Psoas muscle (tissue), 8 donors: Measurements from ENCODE around the gene PARP2. TPM values are rescaled to one million over a fixed set of nuclear protein-coding genes. Genes with fewer than 3 reads are reported as not detected.
"Not testable (repeated sequence)": the region's sequence is repeated elsewhere in the genome, so short reads cannot be mapped to it uniquely, and the experiment has no call there.

Source experiments
- ATAC-seq, 4 donors: fragments of 200-7000 bp; cut with Tn5 transposase; one replicate each; pipeline ENCODE4 v1.9.1; 2020; ENCODE audit warnings: moderate library complexity in 3 of 4, mild to moderate bottlenecking in 2 of 4
- DNase-seq, 2 donors: peaks; one replicate each; pipeline ENCODE4 v3.0.0-alpha.2; 2020
- H3K27ac ChIP-seq: fragments of 200-600 bp; one replicate; pipeline ENCODE4 v1.8.0; 2022
- H3K27me3 ChIP-seq, 3 donors: fragments of 200-600 bp in 1 of 3; one replicate each; pipeline versions ENCODE4 v1.6.1 to v1.8.0; 2013 to 2022; ENCODE audit warnings: low read length in 2 of 3, mild to moderate bottlenecking in 2 of 3, moderate library complexity in 1 of 3; ENCODE audit not compliant: insufficient read depth in 3 of 3
- H3K36me3 ChIP-seq, 2 donors: fragments of 200-600 bp in 1 of 2; one replicate each; pipeline versions ENCODE4 v1.6.1 to v1.8.0; 2013 to 2022; ENCODE audit warnings: low read depth in 1 of 2, mild to moderate bottlenecking in 1 of 2, moderate library complexity in 1 of 2; ENCODE audit not compliant: insufficient read depth in 1 of 2
- H3K4me1 ChIP-seq: fragments of 200-600 bp; one replicate; pipeline ENCODE4 v1.8.0; 2022
- H3K4me3 ChIP-seq: fragments of 200-600 bp; one replicate; pipeline ENCODE4 v1.8.0; 2022; ENCODE audit warnings: mild to moderate bottlenecking
- H3K9me3 ChIP-seq: fragments of 200-600 bp; one replicate; pipeline ENCODE4 v1.8.0; 2022
- WGBS, 3 donors: extraction: QIAGEN DNeasy Blood & Tissue Kit; methylation state at CpG; one replicate each; pipeline versions ENCODE4 v1.1.6 to v1.1.7; 2013; 5-methylcytosine and 5-hydroxymethylcytosine counted together
- intact Hi-C, 2 donors: fragments of 100-400 bp; cut with DNase I; formaldehyde crosslinking; loops; one replicate each; pipeline versions ENCODE4 v1.11.0 to v1.14.2; 2022
- polyA plus RNA-seq, 3 donors: library from polyadenylated mRNA; stranded (reverse); fragments of 200-250 nt; gene quantifications; one replicate each; pipeline ENCODE4 v1.2.3, GENCODE V29; 2013
- total RNA-seq, 4 donors: library from RNA; stranded (reverse); fragmentation: NEBNext Ultra II Directional in 2 of 4; extraction: Animal tissue kit (Norgen Biotek cat#: 25700) in 2 of 4; gene quantifications; one replicate each; pipeline versions ENCODE4 v1.2.1 to v1.2.4, GENCODE V29; 2021 to 2023
- TF ChIP-seq, protein P1 (sequence below): fragments of 200-600 bp; IDR thresholded peaks from one replicate; pipeline ENCODE4 v1.8.0; 2022; ENCODE audit warnings: antibody characterized with exemption
- donor health status: healthy with polysubstance abuse.
- donor health status: DM: no; HTN: no; CAD: no; lungs with moderate emphysema.
- donor health status: Bipolar disorder and iron deficiency.
- donor health status: healthy.
- donor health status: DM: yes; HTN: yes; CAD: no.
- donor health status: DM: no; HTN: no; CAD: no.
- donor health status: DM: no; HTN: no; CAD: no.
- donor health status: DM: yes; HTN: yes; CAD: no.

The PARP2 gene
- total and polyA plus RNA-seq, 7 donors: 10.2 to 30.1 (median 14.7) TPM

DNA sequence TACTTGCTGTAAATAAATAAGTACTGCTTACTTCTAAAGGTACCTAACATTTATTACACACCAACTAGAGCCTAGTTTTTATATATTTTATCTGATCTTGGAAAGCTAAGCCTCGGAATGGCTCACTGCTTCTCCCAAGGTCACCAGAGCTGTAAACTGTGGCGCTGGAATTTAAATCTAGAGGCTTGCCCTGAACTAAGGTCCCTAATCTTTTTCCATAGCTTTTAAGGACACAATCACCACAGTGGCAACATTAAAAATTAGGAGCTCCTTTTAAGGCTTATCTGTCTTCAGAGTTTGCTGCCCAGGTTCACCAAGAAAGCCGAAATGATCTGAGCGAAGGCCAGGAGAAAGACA is 11.0 kb upstream of the PARP2 start:
- peak overlapping the region; percentile 77 for H3K4me3 ChIP-seq
- intact Hi-C loops: loop anchor here in 1 of 2 donors (10.0 kb wide), 1 partner anchor 352 kb away; the partner anchor contains the start of genes ANG and RNASE4
- 1 to 3% (median 1%) methylated on average over 4 of the region's 4 CpGs for WGBS, 3 donors
- peaks cover 0 to 17% of the 10 kb centered on the region in 2 donors for H3K36me3 ChIP-seq
- no peaks in the 10 kb centered on the region for H3K27me3 ChIP-seq
- ATAC-seq: peak; percentile 41 to 63 (median 48)
- peaks cover 17% of the 10 kb centered on the region for H3K4me1 ChIP-seq
- no peaks in the 10 kb centered on the region for H3K9me3 ChIP-seq
- TF ChIP-seq, protein P1, sequence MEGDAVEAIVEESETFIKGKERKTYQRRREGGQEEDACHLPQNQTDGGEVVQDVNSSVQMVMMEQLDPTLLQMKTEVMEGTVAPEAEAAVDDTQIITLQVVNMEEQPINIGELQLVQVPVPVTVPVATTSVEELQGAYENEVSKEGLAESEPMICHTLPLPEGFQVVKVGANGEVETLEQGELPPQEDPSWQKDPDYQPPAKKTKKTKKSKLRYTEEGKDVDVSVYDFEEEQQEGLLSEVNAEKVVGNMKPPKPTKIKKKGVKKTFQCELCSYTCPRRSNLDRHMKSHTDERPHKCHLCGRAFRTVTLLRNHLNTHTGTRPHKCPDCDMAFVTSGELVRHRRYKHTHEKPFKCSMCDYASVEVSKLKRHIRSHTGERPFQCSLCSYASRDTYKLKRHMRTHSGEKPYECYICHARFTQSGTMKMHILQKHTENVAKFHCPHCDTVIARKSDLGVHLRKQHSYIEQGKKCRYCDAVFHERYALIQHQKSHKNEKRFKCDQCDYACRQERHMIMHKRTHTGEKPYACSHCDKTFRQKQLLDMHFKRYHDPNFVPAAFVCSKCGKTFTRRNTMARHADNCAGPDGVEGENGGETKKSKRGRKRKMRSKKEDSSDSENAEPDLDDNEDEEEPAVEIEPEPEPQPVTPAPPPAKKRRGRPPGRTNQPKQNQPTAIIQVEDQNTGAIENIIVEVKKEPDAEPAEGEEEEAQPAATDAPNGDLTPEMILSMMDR: no peak
- H3K27ac ChIP-seq: peak overlapping the region; percentile 85
- DNase-seq: no peak

DNA sequence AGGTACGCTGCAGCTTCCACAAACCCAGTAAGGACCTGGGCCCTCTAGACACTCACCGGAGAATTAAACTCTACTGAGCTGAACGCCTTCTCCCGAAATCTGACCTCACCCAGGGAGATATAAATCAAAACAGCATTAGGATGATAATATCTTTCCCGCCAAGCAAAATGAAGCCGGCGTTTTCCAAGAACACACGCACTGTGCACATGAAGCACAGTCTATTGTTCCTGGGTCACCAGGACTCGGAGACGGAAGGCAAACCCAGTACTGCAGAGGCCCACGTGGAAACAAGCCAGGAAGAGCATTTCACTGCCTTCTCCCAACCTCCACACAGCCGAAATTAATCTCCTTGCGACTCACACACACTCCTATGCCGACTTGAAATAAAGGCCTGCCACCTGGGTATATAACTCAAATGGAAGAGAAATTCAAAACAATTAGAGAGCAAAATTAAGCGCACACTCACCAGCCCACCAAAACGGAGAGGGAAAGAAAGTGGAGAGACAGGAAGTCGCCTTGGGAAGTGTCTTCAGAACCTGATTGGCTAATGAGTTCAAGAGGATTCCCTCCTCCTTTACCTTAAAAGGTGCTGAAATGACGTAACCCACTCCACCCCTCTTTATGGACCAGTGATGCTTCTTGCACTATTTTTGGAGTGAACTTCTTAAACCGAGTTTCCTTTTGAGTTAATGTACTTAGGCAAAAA is 10.5 kb upstream of the PARP2 start, which contains the start of gene CCNB1IP1:
Gene CCNB1IP1, minus strand, starts transcription at position 492 of the 706 bp plus-strand sequence. CDS start 16,756 bp downstream, outside the sequence.
- Histone ChIP-seq H3K9me3 (no peaks in the 10 kb centered on the region), H3K4me1 (peaks cover 14% of the 10 kb centered on the region), H3K36me3 (peaks cover 0 to 12% of the 10 kb centered on the region in 2 donors), H3K27me3 (no peaks in the 10 kb centered on the region), H3K4me3 (peak within 1 kb of the TSS; percentile 77), H3K27ac (peak within 1 kb of the TSS; percentile 85)
- peak; percentile 96 to 99 (median 98) for ATAC-seq
- 0% methylated on average over 19 of the region's 19 CpGs for WGBS, 3 donors
- intact Hi-C loops: loop anchor here in 1 of 2 donors (10.0 kb wide), 1 partner anchor 352 kb away; the partner anchor contains the start of genes ANG and RNASE4
- TF ChIP-seq, protein P1: no peak
- DNase-seq: peak; percentile 38 to 70

DNA sequence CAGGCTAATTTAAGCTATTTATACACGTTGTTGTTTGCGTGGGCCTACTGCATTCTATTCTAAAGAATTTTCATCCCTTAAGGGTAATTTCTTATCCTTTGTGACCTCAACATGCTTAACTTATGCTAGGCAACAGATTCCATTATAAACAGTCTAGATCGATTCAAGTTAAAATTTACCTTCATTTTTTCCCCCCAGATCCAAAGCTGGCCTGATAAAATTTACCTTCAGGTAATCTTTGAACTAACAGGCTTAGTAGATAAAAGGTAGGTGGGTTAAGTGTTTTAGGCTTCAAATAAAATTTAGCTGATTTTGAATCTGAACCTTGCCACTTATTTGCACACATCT is 10.0 kb upstream of the PARP2 start:
- intact Hi-C loops: loop anchor here in 1 of 2 donors (10.0 kb wide), 1 partner anchor 351 kb away; the partner anchor contains the start of genes ANG and RNASE4
- H3K27ac ChIP-seq: peak overlapping the region; percentile 85
- TF ChIP-seq, protein P1: no peak
- 9 to 16% (median 13%) methylated on average over 3 of the region's 3 CpGs for WGBS, 3 donors
- H3K36me3 ChIP-seq: peaks cover 0 to 7% of the 10 kb centered on the region in 2 donors
- H3K27me3 ChIP-seq: no peaks in the 10 kb centered on the region
- ATAC-seq: peak in 1 of 4 donors; percentile 16
- peak overlapping the region; percentile 77 for H3K4me3 ChIP-seq
- no peak for DNase-seq
- H3K9me3 ChIP-seq: no peaks in the 10 kb centered on the region
- H3K4me1 ChIP-seq: peaks cover 14% of the 10 kb centered on the region

DNA sequence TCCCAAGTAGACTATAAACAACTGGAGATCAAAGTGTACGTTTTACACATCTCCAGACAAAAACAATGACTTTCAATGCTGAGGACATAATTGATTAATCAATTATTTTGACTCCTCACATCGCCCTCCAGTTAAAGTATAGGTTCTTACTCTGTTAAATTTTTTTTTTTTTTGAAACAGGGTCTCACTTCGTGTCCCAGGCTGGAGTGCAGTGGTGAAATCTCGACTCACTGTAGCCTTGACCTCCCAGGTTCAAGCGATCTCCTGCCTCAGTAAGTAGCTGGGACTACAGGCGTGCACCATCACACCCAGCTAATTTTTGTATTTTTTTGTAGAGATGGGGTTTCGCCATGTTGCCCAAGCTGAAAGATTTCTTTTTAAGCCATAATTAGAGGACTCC is 9.4 kb upstream of the PARP2 start:
- Histone ChIP-seq H3K27ac (no peak overlapping the region), H3K9me3 (no peaks in the 10 kb centered on the region), H3K27me3 (no peaks in the 10 kb centered on the region), H3K4me3 (no peak overlapping the region), H3K4me1 (peaks cover 14% of the 10 kb centered on the region), H3K36me3 (peaks cover 0 to 1% of the 10 kb centered on the region in 2 donors)
- DNase-seq (no peak), ATAC-seq (no peak)
- TF ChIP-seq, protein P1: no peak
- intact Hi-C loops: loop anchor here in 1 of 2 donors (10.0 kb wide), 1 partner anchor 351 kb away; the partner anchor contains the start of genes ANG and RNASE4
- 82 to 85% (median 84%) methylated on average over 7 of the region's 7 CpGs for WGBS, 3 donors

DNA sequence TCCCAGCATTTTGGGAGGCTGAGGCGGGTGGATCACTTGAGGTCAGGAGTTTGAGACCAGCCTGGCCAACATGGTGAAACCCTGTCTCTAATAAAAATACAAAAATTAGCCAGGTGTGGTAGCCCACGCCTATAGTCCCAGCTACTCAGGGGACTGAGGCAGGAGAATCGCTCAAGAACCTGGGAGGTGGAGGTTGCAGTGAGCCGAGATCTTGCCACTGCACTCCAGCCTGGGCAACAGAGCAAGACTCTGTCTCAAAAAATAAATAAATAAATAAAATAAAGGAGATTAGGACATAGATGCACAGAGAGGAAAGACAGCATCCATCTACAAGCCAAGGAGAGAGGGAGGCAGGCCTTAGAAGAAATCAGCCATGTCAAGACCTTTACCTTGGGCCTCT is 2.4 kb upstream of the PARP2 start:
- WGBS, 3 donors: 85 to 93% (median 88%) methylated on average over 4 of the region's 4 CpGs
- ATAC-seq, H3K4me1 ChIP-seq, DNase-seq, H3K9me3 ChIP-seq, H3K4me3 ChIP-seq, H3K27me3 ChIP-seq, H3K27ac ChIP-seq: not testable (repeated sequence)
- H3K36me3 ChIP-seq: peaks cover 2 to 13% of the 10 kb centered on the region in 2 donors
- intact Hi-C loops: loop anchor here in 1 of 2 donors (5.0 kb wide), 1 partner anchor 121 kb away; the partner anchor contains the start of gene PIP4P1
